HG03103 (cell line): ENCODE data around the gene ANTXR1.

Source experiments
- ATAC-seq: cut with Tn5 transposase; IDR thresholded peaks from one replicate; pipeline ENCODE4 v1.9.1; 2021; ENCODE audit warnings: low read depth; ENCODE audit not compliant: unreplicated experiment

ANTXR1 gene

DNA sequence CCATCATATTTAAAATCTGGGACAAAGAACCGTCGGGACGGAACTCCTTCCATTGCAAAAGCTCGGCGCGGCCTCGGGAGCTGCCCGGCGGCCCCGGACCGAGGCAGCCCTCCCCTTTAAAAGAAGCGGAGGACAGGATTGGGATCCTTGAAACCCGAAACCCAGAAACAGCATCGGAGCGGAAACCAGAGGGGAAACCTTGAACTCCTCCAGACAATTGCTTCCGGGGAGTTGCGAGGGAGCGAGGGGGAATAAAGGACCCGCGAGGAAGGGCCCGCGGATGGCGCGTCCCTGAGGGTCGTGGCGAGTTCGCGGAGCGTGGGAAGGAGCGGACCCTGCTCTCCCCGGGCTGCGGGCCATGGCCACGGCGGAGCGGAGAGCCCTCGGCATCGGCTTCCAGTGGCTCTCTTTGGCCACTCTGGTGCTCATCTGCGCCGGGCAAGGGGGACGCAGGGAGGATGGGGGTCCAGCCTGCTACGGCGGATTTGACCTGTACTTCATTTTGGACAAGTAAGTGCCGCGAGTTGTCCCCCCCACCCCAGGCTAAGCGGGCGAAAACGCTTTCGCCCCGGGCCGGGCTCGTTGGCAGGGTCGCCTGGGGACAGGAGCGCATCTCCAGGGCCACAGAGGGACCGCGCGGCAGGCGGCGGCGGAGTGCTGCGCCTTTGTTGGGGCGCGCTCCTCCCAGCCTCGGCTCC, at the start of gene ANTXR1:
Gene ANTXR1, plus strand, starts transcription at position 38 of the 698 bp plus-strand sequence. Its CDS starts 321 bp downstream, at position 359.
- ATAC-seq: no peak

DNA sequence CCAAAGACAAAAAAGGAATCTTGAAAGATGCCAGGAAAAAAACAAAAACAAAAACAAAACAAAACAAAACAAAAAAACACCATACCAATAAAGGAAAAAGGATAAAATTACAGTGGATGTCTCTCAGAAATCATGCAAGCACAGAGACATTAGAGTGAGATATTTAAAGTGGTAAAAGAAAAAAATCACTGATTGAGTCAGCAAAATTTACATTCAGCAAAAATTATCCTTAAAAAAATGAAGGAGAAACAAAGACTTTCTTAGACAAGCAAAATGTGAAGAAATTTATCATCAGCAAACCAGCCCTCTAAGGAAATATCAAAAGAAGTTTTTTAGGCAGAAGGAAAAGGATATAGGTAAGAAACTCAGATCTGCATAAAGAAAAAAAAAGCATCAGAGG, 48.7 kb upstream of the ANTXR1 start:
- ATAC-seq: no peak

DNA sequence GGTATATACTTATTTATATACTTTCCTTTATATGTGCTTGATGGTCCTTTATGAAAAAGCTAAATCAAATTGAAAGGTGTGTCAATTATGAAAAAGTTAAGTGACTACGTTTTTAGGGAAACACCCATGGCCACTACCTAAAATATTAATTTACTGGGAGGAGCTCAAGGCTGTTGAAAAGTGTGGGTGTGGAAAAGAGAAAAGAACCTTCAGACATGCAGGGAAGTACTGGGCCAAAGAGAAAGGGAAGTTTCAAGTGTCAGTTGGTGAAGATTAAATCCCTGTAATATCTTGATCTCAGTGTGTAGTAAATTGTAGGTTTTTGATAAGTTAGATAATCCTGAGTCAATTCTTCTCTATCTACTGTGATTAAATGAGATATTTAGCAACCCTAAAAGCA, 44.8 kb upstream of the ANTXR1 start:
- ATAC-seq: no peak

DNA sequence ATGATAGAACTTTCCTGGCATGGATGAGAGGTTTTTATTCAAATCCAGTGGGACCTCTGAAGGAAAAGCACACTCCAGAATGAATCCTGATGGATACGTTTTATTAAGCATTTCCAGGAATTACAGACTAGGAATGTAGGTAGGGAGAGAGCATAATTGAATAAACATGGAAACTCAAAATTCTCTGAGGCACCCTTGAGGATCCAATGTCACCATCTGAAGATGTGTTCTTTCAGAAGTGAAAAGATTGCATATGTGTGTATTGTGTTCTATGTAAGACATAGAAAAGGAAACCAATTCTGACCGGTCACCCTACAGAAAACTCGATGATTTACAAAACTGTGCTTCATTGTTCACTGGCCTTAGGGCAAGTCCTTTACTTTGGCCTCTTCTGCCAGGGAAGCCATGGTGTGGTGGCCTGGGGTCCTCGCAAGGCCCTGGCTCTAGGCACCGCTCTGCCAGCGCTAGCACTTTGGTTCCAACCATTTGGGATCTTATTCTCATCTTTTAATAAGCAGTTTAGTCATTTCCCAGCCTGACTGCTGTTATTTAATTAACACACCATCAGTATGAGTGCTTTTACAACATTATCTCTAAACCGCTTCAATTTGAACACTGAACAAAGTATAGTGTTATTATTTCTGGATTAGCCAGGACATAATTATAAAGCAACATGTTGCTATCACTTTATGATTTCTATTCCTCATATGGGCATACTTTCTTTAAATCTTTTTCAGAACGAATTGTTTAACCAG, 43.1 kb upstream of the ANTXR1 start:
- no peak for ATAC-seq

DNA sequence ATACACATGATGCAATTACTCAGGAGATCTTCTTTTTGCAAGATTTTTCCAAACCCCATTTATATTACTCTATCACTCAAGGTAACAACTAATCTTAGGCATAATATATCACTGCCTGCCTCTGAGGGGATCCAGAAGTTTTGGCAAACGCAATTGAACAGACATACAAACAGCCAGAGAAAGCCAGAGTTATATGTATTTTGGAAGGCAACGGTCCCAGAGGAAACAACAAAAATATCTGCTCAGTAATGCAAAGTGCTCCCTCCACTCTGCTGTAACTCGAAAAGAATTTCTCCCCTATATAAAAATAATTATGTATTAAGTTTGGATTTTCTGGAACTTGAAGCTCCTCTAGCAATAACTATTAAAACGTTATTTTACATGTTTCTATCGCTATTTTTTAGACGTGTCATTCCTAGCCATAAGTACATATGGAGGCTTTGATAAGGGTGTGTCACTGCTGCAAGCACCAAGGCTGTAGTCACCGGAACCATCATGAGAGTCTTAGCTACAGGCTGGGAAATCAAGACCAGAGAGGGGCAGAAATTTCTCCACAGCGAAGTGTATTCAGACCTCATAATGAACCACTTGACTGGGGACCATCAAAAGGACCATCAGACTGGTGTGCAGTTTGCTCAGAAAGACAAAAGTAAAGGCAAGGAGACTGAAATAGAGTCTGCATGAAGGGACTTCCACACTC, 42.3 kb upstream of the ANTXR1 start:
- ATAC-seq: no peak

DNA sequence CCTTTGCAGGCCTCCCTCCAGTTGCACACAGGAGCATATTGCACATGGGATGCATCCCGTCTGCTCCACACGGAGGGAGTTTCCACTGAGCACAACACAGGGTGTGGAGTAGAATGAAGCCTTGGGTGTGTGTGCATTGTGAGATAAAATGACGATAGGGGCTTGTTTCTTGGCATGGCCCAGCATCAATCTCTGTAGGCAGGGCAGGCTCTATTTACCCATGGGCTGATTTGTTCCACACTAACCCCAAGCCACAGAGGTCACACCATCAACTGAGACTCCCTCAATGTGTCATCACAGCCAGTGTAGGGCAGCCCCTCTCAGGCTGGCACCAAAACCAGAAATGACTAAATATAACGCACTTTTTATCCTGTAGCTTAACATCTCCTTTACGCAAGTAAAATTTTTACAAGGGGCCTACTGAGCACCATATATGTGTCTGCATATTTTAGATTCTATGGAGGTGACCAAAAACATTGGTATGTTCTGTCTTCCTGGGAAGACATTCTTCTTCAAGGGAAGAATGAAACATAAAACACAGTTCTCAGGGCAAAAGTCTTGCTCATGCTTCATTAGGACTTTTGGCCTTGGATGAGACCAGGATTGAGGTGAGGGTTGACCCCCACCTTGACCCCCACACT, 41.3 kb upstream of the ANTXR1 start:
- ATAC-seq: no peak

DNA sequence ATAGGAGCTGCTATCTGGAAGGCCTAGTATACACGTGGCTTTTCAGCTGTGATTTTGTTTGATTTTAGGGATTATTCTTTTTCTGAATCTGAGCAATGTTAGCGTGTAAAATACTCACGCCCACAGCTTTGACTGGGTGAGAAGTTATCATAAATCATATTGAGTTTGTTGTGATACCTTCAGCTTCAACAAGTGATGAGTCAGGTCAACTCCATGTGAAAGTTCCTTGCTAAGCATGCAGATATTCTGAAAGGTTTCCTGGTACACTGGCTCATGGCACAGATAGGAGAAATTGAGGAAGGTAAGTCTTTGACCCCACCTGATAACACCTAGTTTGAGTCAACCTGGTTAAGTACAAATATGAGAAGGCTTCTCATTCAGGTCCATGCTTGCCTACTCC, 38.7 kb upstream of the ANTXR1 start, which contains the start of gene GKN1:
Gene GKN1, plus strand, starts transcription at position 386 of the 400 bp plus-strand sequence. CDS start 42 bp downstream, outside the sequence.
- ATAC-seq: no peak

DNA sequence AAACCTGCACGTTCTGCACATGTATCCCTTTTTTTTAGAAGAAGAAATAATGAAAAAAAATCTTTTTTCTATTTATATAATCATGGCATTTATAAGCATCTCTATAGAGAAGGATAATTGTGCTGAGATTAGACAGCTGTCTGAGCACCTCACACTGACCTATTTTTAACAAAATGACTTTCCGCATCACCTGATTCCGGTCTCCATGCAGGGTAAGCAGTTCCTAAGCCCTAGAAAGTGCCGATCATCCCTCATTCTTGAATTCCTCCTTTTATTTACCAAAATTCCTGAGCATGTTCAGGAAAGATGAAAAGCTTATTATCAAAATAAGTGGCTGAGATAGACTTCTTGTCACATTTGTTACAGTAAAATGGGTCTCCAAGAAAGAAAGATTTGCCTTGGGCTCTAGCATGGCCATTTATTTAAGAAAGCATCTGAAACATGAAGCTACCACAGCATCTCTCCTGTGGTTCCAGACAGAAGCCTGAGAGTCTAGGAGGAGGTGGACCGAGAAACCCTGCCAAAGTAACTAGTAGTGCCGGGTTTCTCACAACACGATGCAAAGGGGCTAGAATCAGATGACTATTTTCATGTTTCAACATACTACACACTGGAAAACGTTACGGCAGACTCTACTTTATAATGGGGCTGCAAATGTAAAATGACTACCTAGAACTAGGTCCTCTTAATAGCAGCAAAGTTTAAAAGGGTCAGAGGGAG, 37.9 kb upstream of the ANTXR1 start:
- ATAC-seq: no peak

DNA sequence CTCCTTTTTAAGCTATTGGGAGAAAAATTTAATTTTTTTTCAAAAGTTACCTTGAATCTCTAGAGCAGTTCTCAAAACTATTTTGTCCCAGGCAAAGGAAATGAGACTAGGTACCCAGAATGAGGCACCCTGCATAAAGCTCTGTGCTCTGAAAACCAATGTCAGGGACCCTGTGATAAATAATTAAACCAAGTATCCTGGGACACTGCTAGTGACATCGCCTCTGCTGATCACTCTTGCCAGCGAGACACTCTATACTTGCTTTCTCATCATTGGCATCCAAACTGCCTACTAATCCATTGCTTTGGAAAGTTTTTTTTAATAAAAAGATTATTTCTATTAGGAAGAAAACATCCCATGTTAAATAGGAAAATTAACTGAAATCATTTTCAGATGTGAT, 37.1 kb upstream of the ANTXR1 start:
- ATAC-seq: no peak

DNA sequence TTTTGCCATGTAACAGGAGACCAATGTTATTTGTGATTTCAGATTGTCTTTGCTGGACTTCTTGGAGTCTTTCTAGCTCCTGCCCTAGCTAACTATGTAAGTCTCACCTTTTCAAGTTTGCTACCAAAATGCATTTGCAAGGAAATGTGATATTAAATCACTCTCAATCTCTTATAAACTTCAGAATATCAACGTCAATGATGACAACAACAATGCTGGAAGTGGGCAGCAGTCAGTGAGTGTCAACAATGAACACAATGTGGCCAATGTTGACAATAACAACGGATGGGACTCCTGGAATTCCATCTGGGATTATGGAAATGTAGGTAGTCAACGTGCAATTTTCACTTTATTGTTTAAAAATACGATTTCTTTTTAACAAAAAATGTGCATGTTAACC, 35.5 kb upstream of the ANTXR1 start:
- no peak for ATAC-seq

DNA sequence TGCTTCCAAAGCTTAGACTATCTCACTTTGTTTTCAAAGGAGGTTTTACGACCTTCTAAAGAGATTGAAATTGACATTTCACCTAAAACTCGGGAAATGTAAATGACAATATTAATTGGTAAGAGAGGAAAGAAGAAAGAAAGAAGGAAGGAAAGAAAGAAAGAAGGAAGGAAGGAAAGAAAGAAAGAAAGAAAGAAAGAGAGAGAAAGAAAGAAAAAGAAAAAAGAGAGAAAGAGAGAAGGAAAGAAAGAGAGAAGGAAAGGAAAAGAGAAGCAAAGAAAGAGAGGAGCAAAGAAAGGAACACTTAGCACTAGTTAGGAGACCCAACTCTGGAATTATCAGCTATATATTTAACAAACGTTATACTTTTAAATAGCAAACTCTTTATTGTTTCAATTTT, 34.9 kb upstream of the ANTXR1 start:
- no peak for ATAC-seq

DNA sequence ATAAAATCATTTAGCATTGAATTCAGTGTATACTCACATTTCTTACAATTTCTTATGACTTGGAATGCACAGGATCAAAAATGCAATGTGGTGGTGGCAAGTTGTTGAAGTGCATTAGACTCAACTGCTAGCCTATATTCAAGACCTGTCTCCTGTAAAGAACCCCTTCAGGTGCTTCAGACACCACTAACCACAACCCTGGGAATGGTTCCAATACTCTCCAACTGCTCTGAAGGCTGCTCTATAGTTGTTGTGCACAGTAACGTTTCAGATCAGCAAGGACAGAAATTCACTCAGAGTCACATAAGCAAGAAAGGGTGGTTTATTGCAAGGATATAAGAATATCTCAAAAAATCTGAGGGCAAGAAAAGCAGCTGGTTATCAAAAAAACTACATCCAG, 32.0 kb upstream of the ANTXR1 start:
- no peak for ATAC-seq

DNA sequence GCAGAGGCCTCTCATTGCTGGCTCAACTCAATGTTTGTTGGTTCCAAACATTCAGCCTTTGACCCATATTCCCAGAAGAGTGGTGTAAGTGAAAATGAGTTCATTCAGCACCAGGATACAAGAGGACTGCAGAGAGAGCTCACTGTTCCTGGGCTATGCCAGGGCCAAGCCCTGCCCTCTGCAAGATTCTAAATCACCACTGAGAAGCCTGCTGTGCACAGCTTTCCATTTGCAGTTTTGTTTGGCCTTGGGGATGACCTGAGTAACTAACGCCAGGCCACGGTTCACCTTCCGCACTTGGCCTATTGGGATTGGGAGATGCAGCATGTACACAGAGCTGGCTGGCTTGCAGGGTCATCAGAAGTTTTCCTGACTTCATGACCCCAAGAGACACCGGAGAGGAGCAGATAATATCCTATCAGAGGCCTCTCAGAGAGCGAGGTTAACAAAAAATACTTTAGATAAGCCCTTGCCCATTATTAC, 25.9 kb upstream of the ANTXR1 start:
- ATAC-seq: no peak

DNA sequence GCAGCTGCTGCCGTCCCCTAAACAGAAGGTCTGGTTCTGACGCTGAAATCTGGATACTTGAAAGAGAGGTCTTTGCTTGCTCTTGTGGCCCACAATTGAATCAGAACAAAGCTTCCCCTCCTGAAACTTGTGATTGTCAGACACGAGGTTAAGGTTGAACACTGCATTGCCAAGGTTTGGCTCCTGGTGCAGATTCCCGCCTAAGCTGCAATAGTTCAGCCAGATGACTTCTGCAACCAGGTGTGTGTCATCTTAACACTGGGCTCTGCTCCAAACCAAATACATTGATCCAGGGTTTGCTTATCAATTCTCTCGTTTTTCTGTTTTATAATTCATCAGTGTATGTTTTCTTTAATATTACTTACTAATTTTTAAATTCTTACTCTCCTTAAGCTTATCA, 23.9 kb upstream of the ANTXR1 start:
- ATAC-seq: no peak

DNA sequence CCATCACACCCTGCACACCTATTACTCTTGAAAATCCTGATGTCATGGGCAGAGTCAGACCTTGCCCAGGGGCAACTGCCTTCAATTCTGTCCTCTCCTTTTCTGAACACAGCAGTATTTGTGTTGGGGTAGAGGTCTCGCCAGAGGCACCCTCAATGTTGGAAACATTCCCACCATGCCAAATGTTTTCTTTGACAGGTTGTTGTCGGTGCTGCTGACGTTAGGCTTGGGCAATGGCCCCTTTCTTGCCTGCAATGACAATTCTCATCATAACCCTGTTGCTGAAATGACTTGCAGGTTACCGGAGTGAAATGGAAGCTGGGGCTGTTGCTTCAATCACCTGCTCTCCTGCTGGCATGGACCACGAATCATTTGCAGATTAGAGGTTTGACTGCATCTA, 20.6 kb upstream of the ANTXR1 start:
- no peak for ATAC-seq

DNA sequence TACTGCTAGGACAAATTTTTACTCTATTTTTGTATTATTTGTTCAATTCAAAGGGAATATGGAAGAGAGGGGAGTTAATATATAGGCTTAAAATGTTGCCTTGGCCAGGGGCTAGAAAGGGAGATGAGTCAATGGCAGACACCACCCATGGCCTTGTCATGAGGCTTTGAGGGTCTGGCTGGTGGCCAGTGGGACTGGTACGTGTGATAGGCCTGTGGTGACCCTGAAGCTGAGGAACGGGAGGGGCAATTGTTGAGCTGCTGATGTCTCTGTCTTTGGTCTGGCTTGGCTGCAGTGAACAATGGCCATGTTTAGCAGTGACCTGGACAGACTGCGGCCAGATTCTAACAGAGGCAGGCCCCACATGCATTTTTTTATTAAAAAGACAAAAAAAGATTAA, 20.0 kb upstream of the ANTXR1 start:
- ATAC-seq: no peak

DNA sequence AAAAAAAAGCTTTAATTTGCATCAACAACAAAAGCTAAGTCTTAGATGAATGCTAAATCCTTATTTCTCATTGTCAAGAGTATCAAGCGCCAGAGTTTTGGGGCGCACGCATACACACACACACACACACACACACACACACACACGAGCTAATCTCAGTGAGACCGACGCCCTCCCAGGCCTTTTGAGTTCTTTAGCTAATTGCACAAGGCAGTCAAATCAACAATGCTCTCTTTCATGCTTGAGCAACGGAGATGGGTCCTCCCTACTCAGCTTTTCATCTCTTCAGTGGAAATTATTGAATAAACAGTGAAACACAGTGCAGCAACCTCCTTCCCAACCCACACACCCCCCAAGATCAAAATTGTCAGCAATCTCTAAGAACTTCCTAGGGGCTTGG, 19.3 kb upstream of the ANTXR1 start:
- no peak for ATAC-seq

DNA sequence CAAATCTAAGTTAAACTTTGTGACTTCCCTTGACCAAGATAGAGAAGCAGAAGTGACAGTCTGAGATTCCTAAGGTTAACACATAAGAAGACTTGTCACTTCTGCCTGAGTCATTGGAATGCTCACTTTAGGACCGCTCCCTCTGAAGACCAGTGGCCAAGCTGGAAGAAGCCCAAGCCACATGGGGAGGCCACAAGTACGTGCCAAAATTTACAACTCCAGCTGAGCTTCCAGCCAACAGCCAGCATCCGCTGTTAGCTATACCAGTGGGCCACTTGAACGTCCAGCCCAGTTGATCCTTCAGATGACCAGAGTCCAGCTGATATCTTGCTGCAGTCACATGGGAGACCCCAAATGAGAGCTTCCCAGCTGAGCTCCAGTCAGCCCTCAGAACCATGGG, 18.1 kb upstream of the ANTXR1 start:
- ATAC-seq: no peak

DNA sequence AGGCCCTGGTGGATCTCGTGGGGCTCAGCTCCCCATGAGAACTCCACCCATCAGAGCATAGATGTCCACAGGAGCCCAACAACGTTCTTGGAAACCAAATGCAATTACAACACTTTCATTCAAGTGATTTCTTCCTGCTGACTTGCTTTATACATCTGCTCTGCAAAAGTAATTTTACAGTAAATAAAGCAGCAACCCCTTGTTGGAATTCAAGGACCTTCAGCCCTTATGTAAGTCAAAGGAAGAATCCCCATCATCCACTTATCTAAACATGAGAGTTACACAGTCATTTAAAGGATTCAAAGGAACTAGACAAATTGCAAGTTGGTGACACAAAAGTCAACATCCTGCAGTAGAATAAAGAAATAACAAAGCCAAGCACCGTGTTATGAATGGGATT, 17.1 kb upstream of the ANTXR1 start:
- ATAC-seq: no peak

DNA sequence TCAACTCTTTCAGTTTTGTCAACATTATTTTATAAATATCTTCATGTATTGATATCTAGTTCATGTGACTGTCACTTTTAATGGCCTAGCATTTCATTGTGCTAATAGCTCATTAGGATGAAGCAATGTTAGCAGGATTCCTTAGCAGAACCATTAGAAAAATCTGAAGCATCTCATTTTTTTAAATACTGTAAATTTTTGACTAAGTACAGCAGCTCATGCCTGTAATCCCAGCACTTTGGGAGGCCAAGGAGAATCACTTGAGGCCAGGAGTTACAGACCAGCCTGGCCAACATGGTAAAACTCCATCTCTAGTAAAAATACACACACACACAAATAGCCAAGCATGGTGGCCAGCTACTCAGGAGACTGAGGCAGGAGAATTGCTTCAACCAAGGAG, 15.6 kb upstream of the ANTXR1 start:
- no peak for ATAC-seq
